ENCODE results near the gene KRTAP29-1. TPM values are rescaled to one million over a fixed set of nuclear protein-coding genes. Genes with fewer than 3 reads are reported as not detected.

Gene KRTAP29-1
- total RNA-seq, 1 donor from 2014 or later = not detected

- CTCF ChIA-PET = no interaction called here
- Mint-ChIP-seq H3K36me3 (ENCODE audit: low read depth) (no peaks in the 10 kb centered on the region), H3K27me3 (peaks cover 4% of the 10 kb centered on the region), H3K9me3 (no peaks in the 10 kb centered on the region), H3K4me3 (no peak overlapping the region), H3K27ac (no peak overlapping the region), H3K4me1 (peaks cover 10% of the 10 kb centered on the region)
- no peak for DNase-seq
- no peak for TF ChIP-seq CTCF (IDR thresholded peaks at IDR 0.05)
- intact Hi-C loops (cut with micrococcal nuclease) = no loop called here
- ATAC-seq (ENCODE audit: low read depth) = no peak
- POLR2A ChIA-PET = no interaction called here
Measured at GRCh38 chr17:41332239-41332638, 29.6 kb upstream of the KRTAP29-1 start.

DNA sequence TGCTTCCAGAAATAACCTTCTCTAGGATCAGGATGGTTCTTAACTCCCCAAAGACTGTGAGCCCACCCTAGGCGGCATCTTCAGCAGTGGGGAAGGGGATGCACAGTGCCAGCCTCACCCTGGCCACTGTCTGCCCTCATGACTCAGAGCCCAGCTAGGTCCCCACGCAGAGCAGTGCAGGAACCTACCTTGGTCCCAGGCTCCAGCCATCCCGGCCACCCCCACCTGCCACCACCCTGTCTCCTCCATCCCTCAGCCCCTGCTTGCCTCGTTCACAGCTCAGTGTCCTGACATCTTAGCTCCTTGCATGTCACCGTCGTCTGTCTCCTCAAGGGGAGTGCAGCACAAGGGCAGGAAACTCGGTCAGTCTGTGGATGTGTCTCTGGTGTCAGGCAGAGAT is 29.0 kb upstream of the KRTAP29-1 start:
- ATAC-seq (ENCODE audit: low read depth) = no peak
- intact Hi-C loops (cut with micrococcal nuclease) = no loop called here
- H3K27me3 Mint-ChIP-seq = peaks cover 4% of the 10 kb centered on the region

GRCh38 chr17:41329279-41329948 is 26.8 kb upstream of the KRTAP29-1 start:
- H3K4me1 Mint-ChIP-seq = peaks cover 6% of the 10 kb centered on the region
- no peak for TF ChIP-seq CTCF (IDR thresholded peaks at IDR 0.05)
- H3K4me3 Mint-ChIP-seq = no peak overlapping the region
- H3K27me3 Mint-ChIP-seq = no peaks in the 10 kb centered on the region
- DNase-seq (no peak), ATAC-seq (ENCODE audit: low read depth) (peak; percentile 47)
- H3K36me3 Mint-ChIP-seq (ENCODE audit: low read depth) = no peaks in the 10 kb centered on the region
- intact Hi-C loops (cut with micrococcal nuclease) = loop anchor here (1.0 kb wide), 2 partner anchors 420 to 526 kb away; no protein-coding TSS in a partner anchor
- H3K27ac Mint-ChIP-seq = no peak overlapping the region
- H3K9me3 Mint-ChIP-seq = no peaks in the 10 kb centered on the region
- ChIA-PET CTCF (no interaction called here), POLR2A (no interaction called here)

More for the DNA sequence above, 29.0 kb upstream of the KRTAP29-1 start:
- TF ChIP-seq CTCF (IDR thresholded peaks at IDR 0.05) = no peak
- no peaks in the 10 kb centered on the region for H3K36me3 Mint-ChIP-seq (ENCODE audit: low read depth)
- peaks cover 10% of the 10 kb centered on the region for H3K4me1 Mint-ChIP-seq
- CTCF ChIA-PET = interaction anchor here (0.7 kb wide), 1 partner anchor 9 kb away, joined by 4 read pairs; no protein-coding TSS in a partner anchor
- POLR2A ChIA-PET = no interaction called here
- DNase-seq = no peak
- no peaks in the 10 kb centered on the region for H3K9me3 Mint-ChIP-seq
- no peak overlapping the region for H3K27ac Mint-ChIP-seq
- no peak overlapping the region for H3K4me3 Mint-ChIP-seq

DNA sequence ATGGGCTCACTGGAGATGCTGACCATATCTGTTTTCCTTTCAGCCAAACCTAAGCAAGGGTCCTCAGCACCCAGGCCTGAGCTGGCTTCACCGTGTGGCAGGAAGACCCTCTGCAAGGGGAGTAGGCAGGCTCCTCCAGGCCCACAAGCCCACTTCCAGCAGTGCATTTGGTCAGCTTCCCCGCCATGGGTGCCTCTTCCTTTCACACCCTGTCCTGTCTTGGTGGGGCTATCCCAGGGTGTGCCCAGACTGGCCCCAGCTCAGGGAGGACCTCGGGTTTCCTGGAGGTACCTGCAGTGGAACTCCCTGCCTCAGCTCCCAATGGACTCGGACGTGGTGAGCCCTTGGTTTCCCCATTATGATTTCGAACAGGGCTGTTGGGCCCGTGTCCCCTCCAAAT is 25.6 kb upstream of the KRTAP29-1 start:
- Mint-ChIP-seq H3K27ac (no peak overlapping the region), H3K4me3 (no peak overlapping the region), H3K9me3 (no peaks in the 10 kb centered on the region), H3K36me3 (ENCODE audit: low read depth) (no peaks in the 10 kb centered on the region), H3K4me1 (no peaks in the 10 kb centered on the region), H3K27me3 (no peaks in the 10 kb centered on the region)
- ATAC-seq (ENCODE audit: low read depth) = no peak
- intact Hi-C loops (cut with micrococcal nuclease) = no loop called here
- TF ChIP-seq CTCF (IDR thresholded peaks at IDR 0.05) = no peak
- DNase-seq = no peak
- CTCF ChIA-PET = no interaction called here
- POLR2A ChIA-PET = no interaction called here

DNA sequence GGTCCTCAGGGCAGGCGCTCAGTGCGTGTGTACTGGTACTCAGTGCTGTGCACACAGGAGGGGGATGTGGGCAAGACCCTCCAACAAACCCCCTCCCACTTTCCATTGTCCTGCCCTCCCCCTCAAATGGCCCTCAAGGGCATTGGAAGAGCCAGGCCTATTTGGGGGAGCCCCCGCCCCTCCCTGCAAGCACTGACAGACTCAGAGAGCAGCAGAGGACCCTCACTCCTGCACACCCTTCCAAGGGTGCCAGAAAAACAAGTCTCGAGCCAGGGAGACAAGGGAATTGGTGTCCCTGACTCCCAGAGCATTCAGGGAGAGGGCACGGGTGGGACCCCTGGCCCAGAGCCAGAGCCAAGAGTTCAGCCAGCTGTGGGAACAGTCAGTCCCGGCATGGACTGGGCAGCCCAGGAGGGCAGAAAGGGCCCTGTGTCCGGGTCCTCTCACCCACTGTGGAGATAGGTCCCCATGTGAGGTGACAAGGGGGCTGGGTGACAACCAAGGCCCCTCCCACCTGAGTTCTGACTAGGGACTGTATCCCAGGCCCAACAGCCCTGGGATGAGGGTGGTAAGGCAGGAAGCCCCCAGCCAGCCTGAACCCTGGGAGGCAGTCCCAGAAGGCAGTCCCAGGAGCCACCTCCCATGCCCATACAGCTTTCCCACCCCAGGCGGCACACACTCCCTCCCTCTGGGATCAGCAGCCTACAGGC is 24.9 kb upstream of the KRTAP29-1 start:
- Mint-ChIP-seq H3K27ac (no peak overlapping the region), H3K4me1 (no peaks in the 10 kb centered on the region), H3K9me3 (no peaks in the 10 kb centered on the region), H3K27me3 (no peaks in the 10 kb centered on the region), H3K36me3 (ENCODE audit: low read depth) (no peaks in the 10 kb centered on the region), H3K4me3 (no peak overlapping the region)
- DNase-seq = no peak
- no peak for ATAC-seq (ENCODE audit: low read depth)
- intact Hi-C loops (cut with micrococcal nuclease) = no loop called here
- CTCF ChIA-PET = no interaction called here
- TF ChIP-seq CTCF (IDR thresholded peaks at IDR 0.05) = no peak
- POLR2A ChIA-PET = no interaction called here

Data from activated B cell treated with CpG ODN at 0.5 μM for 24 hours (primary cell).